ENCODE data around the gene FAM107B.

The FAM107B gene

DNA sequence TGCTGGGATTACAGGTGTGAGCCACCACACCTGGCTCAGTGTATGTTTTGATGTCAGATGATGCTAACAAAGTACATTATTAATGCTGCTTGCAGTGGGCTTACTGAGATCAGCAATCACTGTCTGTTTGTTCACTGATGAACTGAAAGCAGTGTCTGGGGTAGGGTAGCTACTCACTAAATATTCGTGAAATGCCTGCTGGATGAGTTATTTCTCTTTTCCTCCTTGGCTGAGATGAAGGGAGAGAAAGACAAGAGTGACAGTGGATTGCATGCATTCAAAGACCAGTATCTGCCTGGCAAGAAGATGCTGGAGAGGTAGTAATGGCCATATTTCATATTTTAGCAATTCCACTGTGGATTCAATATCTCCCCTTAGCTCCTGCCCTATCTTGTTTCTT is 32.3 kb downstream of the FAM107B start:
- H3K9ac ChIP-seq: no peak overlapping the region
- H3K4me1 ChIP-seq: no peaks in the 10 kb centered on the region
- no peak overlapping the region for H2AFZ ChIP-seq
- no peaks in the 10 kb centered on the region for H3K36me3 ChIP-seq (ENCODE audit: control insufficient read depth, insufficient read depth, low read length)
- H3K9me3 ChIP-seq (ENCODE audit: control insufficient read depth, low read length): no peaks in the 10 kb centered on the region
- H3K4me3 ChIP-seq (ENCODE audit: low read depth, low read length): no peak overlapping the region
- no peaks in the 10 kb centered on the region for H3K79me2 ChIP-seq
- H3K27me3 ChIP-seq (ENCODE audit: control insufficient read depth, insufficient read depth, low read length): no peaks in the 10 kb centered on the region
- H3K27ac ChIP-seq: no peak overlapping the region
- no peak overlapping the region for H3K4me2 ChIP-seq (ENCODE audit: low read length)
- TF ChIP-seq, protein P1, sequence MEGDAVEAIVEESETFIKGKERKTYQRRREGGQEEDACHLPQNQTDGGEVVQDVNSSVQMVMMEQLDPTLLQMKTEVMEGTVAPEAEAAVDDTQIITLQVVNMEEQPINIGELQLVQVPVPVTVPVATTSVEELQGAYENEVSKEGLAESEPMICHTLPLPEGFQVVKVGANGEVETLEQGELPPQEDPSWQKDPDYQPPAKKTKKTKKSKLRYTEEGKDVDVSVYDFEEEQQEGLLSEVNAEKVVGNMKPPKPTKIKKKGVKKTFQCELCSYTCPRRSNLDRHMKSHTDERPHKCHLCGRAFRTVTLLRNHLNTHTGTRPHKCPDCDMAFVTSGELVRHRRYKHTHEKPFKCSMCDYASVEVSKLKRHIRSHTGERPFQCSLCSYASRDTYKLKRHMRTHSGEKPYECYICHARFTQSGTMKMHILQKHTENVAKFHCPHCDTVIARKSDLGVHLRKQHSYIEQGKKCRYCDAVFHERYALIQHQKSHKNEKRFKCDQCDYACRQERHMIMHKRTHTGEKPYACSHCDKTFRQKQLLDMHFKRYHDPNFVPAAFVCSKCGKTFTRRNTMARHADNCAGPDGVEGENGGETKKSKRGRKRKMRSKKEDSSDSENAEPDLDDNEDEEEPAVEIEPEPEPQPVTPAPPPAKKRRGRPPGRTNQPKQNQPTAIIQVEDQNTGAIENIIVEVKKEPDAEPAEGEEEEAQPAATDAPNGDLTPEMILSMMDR (IDR thresholded peaks at IDR 0.05): no peak

DNA sequence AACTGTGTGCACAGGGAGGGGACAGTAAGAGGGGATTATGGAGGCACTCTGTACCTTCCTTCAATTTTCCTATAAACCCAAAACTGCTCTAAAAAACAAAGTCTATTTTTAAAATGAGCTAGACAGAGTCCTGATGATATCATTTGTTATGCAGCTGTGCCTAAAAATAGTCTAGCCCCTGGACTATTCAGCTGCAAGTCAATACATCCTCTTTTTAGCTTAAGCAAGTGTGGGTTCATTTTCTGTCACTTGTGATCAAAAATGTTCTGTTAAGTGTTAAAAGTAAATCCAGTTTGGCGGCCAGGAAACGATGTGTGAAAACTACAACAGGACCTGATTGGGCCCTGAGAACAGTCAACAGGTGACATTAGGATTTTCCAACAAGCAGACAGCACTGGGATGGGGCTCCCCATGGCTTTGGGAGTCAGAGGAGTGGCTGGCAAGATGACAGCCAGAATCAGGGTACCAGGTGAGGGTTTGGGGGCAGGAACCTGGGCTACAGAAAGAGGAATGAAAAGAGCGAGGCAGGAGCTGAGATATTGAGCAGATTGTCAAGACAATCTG is 33.9 kb downstream of the FAM107B start:
- no peaks in the 10 kb centered on the region for H3K9me3 ChIP-seq (ENCODE audit: control insufficient read depth, low read length)
- H3K4me2 ChIP-seq (ENCODE audit: low read length): no peak overlapping the region
- no peaks in the 10 kb centered on the region for H3K79me2 ChIP-seq
- no peak overlapping the region for H3K27ac ChIP-seq
- H3K27me3 ChIP-seq (ENCODE audit: control insufficient read depth, insufficient read depth, low read length): no peaks in the 10 kb centered on the region
- no peaks in the 10 kb centered on the region for H3K4me1 ChIP-seq
- no peak overlapping the region for H3K4me3 ChIP-seq (ENCODE audit: low read depth, low read length)
- no peaks in the 10 kb centered on the region for H3K36me3 ChIP-seq (ENCODE audit: control insufficient read depth, insufficient read depth, low read length)
- no peak overlapping the region for H3K9ac ChIP-seq
- TF ChIP-seq, protein P1 (IDR thresholded peaks at IDR 0.05): no peak
- H2AFZ ChIP-seq: no peak overlapping the region

DNA sequence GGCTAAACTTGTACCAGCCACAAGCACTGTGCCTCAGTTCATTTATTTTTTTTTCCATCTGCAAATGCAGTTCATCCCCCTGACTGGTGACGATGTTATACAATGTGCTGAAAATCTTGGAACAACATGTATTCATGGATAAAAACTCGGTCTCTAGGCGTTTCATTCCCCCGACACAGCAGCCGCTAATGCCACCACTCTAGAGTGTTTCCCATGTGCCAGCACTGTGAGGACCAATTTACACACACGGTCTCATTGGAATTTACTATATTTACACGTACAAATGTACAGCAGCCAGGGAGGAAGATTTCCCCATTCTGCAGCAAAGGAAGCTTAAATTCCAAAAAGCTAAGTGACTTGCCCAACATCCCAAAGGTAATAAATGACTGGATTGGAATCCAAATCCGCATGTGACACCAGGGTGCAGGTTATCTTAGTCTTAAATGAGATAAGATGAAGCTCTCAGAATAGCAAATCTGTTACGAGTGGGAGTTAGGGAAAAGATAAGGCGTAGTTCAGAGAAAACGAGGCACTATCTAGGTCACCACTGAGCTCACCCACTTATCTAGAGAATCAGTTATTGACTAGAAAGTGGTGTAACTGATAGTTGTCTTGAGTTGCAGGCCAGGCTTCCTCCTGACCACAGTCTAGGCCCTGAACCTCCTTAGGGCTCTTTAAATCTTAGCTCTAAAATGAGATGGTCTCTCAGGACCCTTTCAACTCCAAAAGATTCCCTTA is 36.7 kb downstream of the FAM107B start:
- no peaks in the 10 kb centered on the region for H3K27me3 ChIP-seq (ENCODE audit: control insufficient read depth, insufficient read depth, low read length)
- H3K9me3 ChIP-seq (ENCODE audit: control insufficient read depth, low read length): no peaks in the 10 kb centered on the region
- no peaks in the 10 kb centered on the region for H3K79me2 ChIP-seq
- H3K4me3 ChIP-seq (ENCODE audit: low read depth, low read length): no peak overlapping the region
- H3K27ac ChIP-seq: no peak overlapping the region
- TF ChIP-seq, protein P1 (IDR thresholded peaks at IDR 0.05): no peak
- H2AFZ ChIP-seq: no peak overlapping the region
- H3K4me1 ChIP-seq: no peaks in the 10 kb centered on the region
- no peaks in the 10 kb centered on the region for H3K36me3 ChIP-seq (ENCODE audit: control insufficient read depth, insufficient read depth, low read length)
- no peak overlapping the region for H3K4me2 ChIP-seq (ENCODE audit: low read length)
- H3K9ac ChIP-seq: no peak overlapping the region

DNA sequence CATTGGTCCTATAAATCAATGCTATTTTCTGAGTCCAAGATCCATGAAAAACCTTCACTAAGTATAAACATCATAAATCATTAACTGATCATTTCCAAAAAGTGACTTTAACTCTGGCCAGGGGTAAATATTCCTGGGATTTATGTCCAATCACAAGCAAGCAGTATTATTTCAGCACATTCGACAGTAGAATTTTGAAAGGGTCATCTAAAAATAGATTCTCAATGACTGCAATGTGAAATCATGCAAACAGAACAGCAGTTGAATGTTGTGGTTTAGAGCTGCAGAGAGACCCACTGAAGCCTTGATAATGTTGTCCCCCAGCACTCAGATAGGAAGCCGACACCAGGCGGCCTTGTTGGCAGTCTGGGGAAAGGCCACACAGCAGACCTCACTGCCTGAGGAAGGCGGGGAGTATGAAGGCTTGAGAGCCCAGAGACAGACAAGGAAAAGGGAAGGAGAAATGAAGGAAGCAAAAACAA is 38.1 kb downstream of the FAM107B start:
- TF ChIP-seq, protein P1 (IDR thresholded peaks at IDR 0.05): no peak
- Histone ChIP-seq H3K9ac (no peak overlapping the region), H3K36me3 (ENCODE audit: control insufficient read depth, insufficient read depth, low read length) (no peaks in the 10 kb centered on the region), H3K27ac (no peak overlapping the region), H3K9me3 (ENCODE audit: control insufficient read depth, low read length) (no peaks in the 10 kb centered on the region), H3K4me1 (no peaks in the 10 kb centered on the region), H3K4me2 (ENCODE audit: low read length) (no peak overlapping the region), H3K4me3 (ENCODE audit: low read depth, low read length) (no peak overlapping the region), H3K79me2 (no peaks in the 10 kb centered on the region), H3K27me3 (ENCODE audit: control insufficient read depth, insufficient read depth, low read length) (no peaks in the 10 kb centered on the region), H2AFZ (peak overlapping the region; percentile 55)

Data from parathyroid adenoma (tissue), 2 donors.